GM12878 (cell line): ENCODE results near the gene ANKDD1B. TPM values are rescaled to one million over a fixed set of nuclear protein-coding genes. Genes with fewer than 3 reads are reported as not detected.

Experiments used
- EP300 ChIP-seq, 2 experiments: fragments of 150-350 bp in 1 of 2; IDR thresholded peaks; 2 replicates each; pipeline ENCODE4 v1.6.1; 2011 to 2012; ENCODE audit warnings: low read depth in 2 of 2, low read length in 2 of 2, borderline replicate concordance in 1 of 2, improper control_type of control experiment in 1 of 2, inconsistent platforms in 1 of 2; ENCODE audit not compliant: control insufficient read depth in 1 of 2
- FOXM1 ChIP-seq: IDR thresholded peaks from 2 replicates; pipeline ENCODE4 v1.6.1; 2012; ENCODE audit warnings: low read depth, mild to moderate bottlenecking, inconsistent platforms, low read length, moderate library complexity
- IKZF1 ChIP-seq: fragments of 450-650 bp; conservative IDR thresholded peaks from 2 replicates; pipeline ENCODE4 v1.6.1; 2017; ENCODE audit warnings: antibody characterized with exemption, mild to moderate bottlenecking
- RELA ChIP-seq: fragments of 450-650 bp; IDR thresholded peaks from 2 replicates; pipeline ENCODE4 v1.8.0; 2014; ENCODE audit warnings: borderline replicate concordance; ENCODE audit not compliant: partially characterized antibody
- ZNF274 ChIP-seq: IDR thresholded peaks from one replicate; pipeline ENCODE4 v1.8.0; 2011; ENCODE audit not compliant: insufficient read length, insufficient read depth
- ZSCAN29 ChIP-seq: fragments of 450-650 bp; IDR thresholded peaks from 2 replicates; pipeline ENCODE4 v1.6.1; 2017; ENCODE audit warnings: mild to moderate bottlenecking, moderate library complexity
- polyA plus RNA-seq, 11 experiments: library from polyadenylated mRNA; depleted of rRNA in 4 of 11; unstranded in 6 of 11; stranded (reverse) in 5 of 11; fragments of >200 nt; fragmentation: Nextera tagmentation in 4 of 11; fragmentation: Illumina TruSeq in 1 of 11; extraction: Ambion mirVana in 4 of 11; extraction: Trizol in 1 of 11; gene quantifications; 1 replicate in 1 of 11; 2 replicates in 10 of 11; pipeline versions ENCODE4 v1.2.1 to v1.2.3, GENCODE V29; 2011 to 2016; ENCODE audit warnings: inconsistent platforms in 2 of 11, missing spikeins in 2 of 11, low read depth in 1 of 11
- total RNA-seq, 4 experiments: library from RNA; depleted of rRNA in 3 of 4; stranded (reverse); fragments of >200 nt in 3 of 4; fragmentation: Illumina TruSeq in 1 of 4; extraction: Trizol in 1 of 4; gene quantifications; 2 replicates each; pipeline versions ENCODE4 v1.2.1 to v1.2.3, GENCODE V29; 2013 to 2021
- TF ChIP-seq, protein P1 (sequence below): fragments of 450-650 bp; IDR thresholded peaks from 2 replicates; pipeline ENCODE4 v1.6.1; 2017; ENCODE audit warnings: mild to moderate bottlenecking, moderate library complexity
- TF ChIP-seq, protein P2 (sequence below): fragments of 450-650 bp; IDR thresholded peaks from 2 replicates; pipeline ENCODE4 v1.6.1; 2016; ENCODE audit warnings: mild to moderate bottlenecking
- TF ChIP-seq, protein P3 (sequence below): fragments of 150-350 bp; IDR thresholded peaks from 2 replicates; pipeline ENCODE4 v1.6.1; 2014; ENCODE audit warnings: mild to moderate bottlenecking, low read depth, low read length

Gene ANKDD1B
- total and polyA plus RNA-seq, 10 of the 15 experiments (the other 5 are each of a cell fraction or from before 2014, with no cell fraction given), result 0.34 to 2.4 (median 0.80) TPM

DNA sequence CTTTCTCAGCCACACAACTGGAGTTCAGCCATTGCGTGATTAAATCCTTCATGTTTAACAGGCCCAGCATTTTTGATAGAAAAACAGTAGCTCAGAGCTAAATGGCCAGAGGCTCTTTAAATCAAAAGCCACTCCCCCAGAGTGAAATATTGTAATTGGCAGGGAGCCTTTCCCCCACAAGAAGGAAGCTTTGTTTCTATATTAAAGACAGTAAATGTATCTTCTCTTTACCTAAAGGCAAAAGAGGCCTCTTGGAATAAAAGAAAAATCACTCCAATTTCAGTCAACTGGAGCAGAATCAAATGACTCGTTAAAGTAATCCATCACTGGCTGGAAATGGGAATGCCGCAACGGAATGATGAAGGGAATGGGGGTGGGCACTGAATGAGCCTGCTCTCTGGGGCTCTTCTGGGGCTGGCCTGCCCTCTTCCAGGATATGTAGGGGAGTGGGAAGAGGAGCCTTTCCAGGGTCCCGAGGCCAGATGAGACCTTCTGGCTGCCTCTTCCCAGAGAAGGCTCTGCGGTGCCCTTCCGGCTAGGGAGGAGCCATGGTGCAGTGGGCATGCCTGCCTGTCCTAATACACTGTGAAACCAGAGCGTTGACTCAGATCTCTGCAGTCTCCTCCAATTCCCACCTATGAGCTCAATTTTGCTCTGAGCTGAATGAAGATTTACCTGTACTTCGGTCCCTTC, 45.2 kb downstream of the ANKDD1B start (continued):
- TF ChIP-seq, protein P1, sequence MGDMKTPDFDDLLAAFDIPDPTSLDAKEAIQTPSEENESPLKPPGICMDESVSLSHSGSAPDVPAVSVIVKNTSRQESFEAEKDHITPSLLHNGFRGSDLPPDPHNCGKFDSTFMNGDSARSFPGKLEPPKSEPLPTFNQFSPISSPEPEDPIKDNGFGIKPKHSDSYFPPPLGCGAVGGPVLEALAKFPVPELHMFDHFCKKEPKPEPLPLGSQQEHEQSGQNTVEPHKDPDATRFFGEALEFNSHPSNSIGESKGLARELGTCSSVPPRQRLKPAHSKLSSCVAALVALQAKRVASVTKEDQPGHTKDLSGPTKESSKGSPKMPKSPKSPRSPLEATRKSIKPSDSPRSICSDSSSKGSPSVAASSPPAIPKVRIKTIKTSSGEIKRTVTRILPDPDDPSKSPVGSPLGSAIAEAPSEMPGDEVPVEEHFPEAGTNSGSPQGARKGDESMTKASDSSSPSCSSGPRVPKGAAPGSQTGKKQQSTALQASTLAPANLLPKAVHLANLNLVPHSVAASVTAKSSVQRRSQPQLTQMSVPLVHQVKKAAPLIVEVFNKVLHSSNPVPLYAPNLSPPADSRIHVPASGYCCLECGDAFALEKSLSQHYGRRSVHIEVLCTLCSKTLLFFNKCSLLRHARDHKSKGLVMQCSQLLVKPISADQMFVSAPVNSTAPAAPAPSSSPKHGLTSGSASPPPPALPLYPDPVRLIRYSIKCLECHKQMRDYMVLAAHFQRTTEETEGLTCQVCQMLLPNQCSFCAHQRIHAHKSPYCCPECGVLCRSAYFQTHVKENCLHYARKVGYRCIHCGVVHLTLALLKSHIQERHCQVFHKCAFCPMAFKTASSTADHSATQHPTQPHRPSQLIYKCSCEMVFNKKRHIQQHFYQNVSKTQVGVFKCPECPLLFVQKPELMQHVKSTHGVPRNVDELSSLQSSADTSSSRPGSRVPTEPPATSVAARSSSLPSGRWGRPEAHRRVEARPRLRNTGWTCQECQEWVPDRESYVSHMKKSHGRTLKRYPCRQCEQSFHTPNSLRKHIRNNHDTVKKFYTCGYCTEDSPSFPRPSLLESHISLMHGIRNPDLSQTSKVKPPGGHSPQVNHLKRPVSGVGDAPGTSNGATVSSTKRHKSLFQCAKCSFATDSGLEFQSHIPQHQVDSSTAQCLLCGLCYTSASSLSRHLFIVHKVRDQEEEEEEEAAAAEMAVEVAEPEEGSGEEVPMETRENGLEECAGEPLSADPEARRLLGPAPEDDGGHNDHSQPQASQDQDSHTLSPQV, result no peak
- no peak for TF ChIP-seq ZNF274
- TF ChIP-seq EP300 (IDR thresholded peaks at IDR 0.05; ENCODE audit: borderline replicate concordance in 1 of 2, control insufficient read depth in 1 of 2, low read depth in 2 of 2, low read length in 2 of 2), result no peak
- no peak for TF ChIP-seq IKZF1
- TF ChIP-seq RELA, result no peak
- no peak for TF ChIP-seq FOXM1
- no peak for TF ChIP-seq ZSCAN29
- TF ChIP-seq, protein P2, sequence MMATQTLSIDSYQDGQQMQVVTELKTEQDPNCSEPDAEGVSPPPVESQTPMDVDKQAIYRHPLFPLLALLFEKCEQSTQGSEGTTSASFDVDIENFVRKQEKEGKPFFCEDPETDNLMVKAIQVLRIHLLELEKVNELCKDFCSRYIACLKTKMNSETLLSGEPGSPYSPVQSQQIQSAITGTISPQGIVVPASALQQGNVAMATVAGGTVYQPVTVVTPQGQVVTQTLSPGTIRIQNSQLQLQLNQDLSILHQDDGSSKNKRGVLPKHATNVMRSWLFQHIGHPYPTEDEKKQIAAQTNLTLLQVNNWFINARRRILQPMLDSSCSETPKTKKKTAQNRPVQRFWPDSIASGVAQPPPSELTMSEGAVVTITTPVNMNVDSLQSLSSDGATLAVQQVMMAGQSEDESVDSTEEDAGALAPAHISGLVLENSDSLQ, result no peak
- TF ChIP-seq, protein P3, sequence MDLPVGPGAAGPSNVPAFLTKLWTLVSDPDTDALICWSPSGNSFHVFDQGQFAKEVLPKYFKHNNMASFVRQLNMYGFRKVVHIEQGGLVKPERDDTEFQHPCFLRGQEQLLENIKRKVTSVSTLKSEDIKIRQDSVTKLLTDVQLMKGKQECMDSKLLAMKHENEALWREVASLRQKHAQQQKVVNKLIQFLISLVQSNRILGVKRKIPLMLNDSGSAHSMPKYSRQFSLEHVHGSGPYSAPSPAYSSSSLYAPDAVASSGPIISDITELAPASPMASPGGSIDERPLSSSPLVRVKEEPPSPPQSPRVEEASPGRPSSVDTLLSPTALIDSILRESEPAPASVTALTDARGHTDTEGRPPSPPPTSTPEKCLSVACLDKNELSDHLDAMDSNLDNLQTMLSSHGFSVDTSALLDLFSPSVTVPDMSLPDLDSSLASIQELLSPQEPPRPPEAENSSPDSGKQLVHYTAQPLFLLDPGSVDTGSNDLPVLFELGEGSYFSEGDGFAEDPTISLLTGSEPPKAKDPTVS, result no peak
